GM18520 (cell line): Measurements from ENCODE around the gene OVAAL.

Experiments
- ATAC-seq: cut with Tn5 transposase; IDR thresholded peaks from one replicate; pipeline ENCODE4 v1.9.1; 2021; ENCODE audit not compliant: unreplicated experiment

The OVAAL gene

GRCh38 chr1:180568184-180568583 lies 9.4 kb downstream of the OVAAL start:
- ATAC-seq, result no peak

GRCh38 chr1:180571060-180571831 lies 12.5 kb downstream of the OVAAL start:
- no peak for ATAC-seq

- ATAC-seq, result no peak
These were observed 13.3 kb downstream of the OVAAL start for GRCh38 chr1:180571832-180572636.

GRCh38 chr1:180572760-180573159 lies 14.0 kb downstream of the OVAAL start:
- no peak for ATAC-seq

GRCh38 chr1:180574031-180574713 lies 15.4 kb downstream of the OVAAL start:
- no peak for ATAC-seq

GRCh38 chr1:180577361-180577760 lies 18.6 kb downstream of the OVAAL start:
- ATAC-seq, result no peak

- ATAC-seq, result no peak
These were observed 21.3 kb downstream of the OVAAL start for GRCh38 chr1:180579961-180580611.

- ATAC-seq, result no peak
These were observed 22.9 kb downstream of the OVAAL start for GRCh38 chr1:180581635-180582039.

- no peak for ATAC-seq
These were observed 26.1 kb downstream of the OVAAL start for GRCh38 chr1:180584869-180585268.

GRCh38 chr1:180585994-180586359 lies 27.2 kb downstream of the OVAAL start:
- no peak for ATAC-seq

- no peak for ATAC-seq
These were observed 27.9 kb downstream of the OVAAL start for GRCh38 chr1:180586671-180587155.

- ATAC-seq, result no peak
These were observed 29.4 kb downstream of the OVAAL start for GRCh38 chr1:180588121-180588520.

- no peak for ATAC-seq
These were observed 32.1 kb downstream of the OVAAL start for GRCh38 chr1:180590889-180591288.

GRCh38 chr1:180593382-180593781 lies 34.6 kb downstream of the OVAAL start:
- ATAC-seq, result no peak

- ATAC-seq, result no peak
These were observed 36.0 kb downstream of the OVAAL start for GRCh38 chr1:180594723-180595122.

GRCh38 chr1:180595966-180596365 lies 37.2 kb downstream of the OVAAL start:
- no peak for ATAC-seq

GRCh38 chr1:180597520-180597919 lies 38.8 kb downstream of the OVAAL start:
- ATAC-seq, result no peak

- no peak for ATAC-seq
These were observed 39.7 kb downstream of the OVAAL start for GRCh38 chr1:180598333-180598974.

GRCh38 chr1:180600343-180600742 lies 41.6 kb downstream of the OVAAL start:
- ATAC-seq, result no peak

- no peak for ATAC-seq
These were observed 42.7 kb downstream of the OVAAL start for GRCh38 chr1:180601512-180601911.
